GM21528 (cell line): ENCODE data around the gene EPHB1.
A peak's percentile ranks its signal among the peaks of the same experiment; 100 is the strongest.

ENCODE experiments used
- ATAC-seq: cut with Tn5 transposase; IDR thresholded peaks from one replicate; pipeline ENCODE4 v1.9.1; 2021; ENCODE audit warnings: mild to moderate bottlenecking, moderate library complexity; ENCODE audit not compliant: unreplicated experiment, low FRiP score

EPHB1 gene

DNA sequence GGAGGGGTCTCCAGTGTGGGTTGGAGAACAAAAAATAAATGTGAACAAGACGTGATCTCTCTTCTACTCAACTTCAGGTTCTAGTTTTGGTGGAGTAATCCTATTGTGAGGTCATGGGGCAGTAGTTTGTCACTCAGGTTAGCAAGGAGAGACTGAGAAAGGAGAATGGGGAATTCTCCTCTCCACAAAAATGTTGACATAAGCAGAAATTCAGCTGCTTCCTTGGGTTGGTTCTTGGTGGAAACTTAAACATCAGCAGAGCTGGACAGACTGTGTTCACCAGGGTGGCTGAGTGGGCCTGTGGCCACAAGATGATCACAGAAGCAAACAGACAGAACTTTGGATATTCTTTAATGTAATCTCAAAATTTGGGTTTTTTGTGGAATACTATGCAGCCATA lies 78.7 kb downstream of the EPHB1 start:
- no peak for ATAC-seq

DNA sequence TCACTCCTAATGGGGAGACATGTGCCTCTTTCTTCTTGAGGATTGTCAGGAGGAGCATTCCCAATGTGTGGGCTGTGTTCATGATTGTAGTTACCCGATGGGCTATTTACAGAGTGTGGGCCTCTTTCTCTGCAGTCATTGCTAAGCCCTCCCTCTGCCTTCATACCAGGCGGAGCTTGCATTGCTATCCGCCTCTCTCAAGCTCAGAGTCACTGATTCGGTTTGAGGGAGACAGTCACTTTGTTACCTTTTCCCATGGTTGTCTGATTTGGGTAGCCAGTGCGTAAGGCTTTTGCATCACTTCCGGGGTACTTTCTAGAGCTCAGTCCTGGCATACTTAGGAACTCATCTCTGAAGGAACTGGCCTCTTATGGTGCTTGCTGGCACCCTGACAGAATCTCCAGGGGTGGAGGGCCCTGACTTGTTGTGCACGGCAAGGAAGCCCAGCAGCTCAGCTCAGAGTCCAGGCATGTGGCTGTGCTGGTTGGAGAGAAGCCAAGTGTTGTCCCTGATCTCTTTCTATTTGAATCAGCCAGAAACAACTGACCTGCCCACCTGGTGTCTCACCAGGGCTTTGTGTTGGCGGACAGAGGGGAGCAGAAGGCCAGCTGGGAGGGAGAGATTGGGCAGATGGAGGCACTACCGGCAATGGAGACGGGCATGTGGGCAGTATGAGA lies 79.8 kb downstream of the EPHB1 start:
- ATAC-seq: no peak

DNA sequence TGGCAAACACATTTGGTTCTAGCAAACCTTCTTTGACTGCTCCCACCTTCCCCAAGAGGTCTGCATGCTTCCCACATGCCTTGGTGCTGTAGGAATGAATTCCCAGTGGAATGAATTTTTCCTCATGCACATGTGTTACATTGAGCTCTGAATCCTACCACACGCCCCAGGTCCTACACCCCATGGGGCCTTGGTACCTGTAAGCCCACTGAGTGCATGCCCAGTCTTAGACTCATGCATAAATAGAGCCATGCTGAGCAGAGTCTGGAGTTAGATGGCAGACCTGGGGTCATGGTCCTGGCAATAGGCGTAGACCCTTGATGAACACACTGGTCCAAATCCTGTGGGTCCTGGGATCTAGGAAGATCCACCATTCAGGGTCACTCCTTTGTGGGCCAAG lies 81.8 kb downstream of the EPHB1 start:
- ATAC-seq: no peak

DNA sequence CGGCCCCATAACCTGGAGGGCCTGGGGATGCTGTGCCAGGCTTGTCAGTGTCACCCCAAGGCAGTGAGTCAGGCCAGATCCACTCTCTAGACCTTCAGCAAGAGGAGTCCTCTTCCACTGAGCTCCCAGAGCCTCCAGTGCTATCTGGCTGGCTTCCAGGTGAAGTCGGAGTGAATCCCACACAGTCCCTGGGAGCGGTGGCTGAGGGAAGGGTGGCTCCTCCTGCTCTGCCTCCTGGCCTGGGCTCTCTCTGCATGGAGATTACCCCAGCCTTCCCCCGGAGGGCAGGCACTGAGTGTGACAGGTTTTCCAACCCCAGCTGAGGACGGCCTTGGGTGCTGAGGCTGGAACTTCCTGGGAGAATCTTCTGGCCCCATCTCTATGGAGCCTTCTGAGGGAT lies 82.7 kb downstream of the EPHB1 start:
- ATAC-seq: no peak

DNA sequence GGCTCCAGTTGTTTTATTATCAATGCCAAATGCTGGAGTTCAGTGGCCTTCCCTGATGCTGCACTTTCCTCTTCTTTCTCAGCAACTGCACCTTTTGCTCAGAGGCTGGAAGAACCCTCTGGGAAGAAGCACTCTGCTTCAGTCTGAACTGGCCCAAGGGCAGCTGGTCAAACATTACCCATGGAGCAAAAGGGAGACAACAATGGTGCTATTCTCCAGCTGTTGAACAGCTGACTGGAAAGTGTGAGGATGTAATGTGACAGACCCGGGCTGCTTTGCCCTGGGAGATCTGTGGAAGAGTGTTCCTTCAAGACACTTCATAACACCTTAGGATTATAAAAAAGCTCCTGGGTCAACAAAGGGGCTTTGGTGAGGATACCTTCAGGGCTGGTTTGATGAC lies 84.9 kb downstream of the EPHB1 start:
- ATAC-seq: no peak

DNA sequence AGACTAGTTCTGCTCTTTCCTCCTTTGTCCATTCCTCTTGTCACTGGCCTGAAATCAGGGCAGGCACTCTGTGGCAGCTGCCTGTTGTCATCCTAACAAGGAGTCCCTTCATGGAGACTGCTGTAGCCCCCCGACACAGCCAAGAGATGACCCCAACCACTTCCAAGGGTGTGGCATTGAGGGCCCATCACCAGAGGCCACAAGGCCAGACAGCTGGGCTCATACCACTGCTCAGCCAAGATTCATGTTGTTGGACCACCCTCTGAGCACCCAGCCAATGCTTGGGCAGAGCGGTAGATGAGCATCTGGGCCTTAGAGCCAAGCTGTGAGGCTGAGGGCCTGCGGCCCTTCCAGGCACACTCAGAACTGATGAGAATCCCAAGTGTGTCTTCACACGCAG lies 85.4 kb downstream of the EPHB1 start:
- no peak for ATAC-seq

DNA sequence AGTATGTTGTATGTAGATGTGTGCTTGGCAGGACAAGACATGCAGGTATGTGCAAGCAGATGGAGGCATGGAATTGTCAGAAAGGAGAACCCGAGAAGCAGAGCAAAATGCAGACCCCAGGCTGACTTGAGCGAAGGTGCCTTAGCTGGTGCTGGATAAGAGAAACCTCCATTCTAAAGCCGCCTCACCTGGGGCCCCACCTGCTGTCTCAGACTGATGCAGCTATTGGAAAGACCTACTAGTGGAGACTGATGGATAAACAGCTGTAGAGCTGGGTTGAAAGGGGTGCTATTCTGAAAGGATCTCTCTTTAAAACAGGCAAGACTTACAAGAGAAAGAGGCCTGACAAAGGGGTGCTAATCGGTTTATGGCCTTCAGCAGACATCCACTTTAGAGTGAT lies 86.2 kb downstream of the EPHB1 start:
- ATAC-seq: no peak

DNA sequence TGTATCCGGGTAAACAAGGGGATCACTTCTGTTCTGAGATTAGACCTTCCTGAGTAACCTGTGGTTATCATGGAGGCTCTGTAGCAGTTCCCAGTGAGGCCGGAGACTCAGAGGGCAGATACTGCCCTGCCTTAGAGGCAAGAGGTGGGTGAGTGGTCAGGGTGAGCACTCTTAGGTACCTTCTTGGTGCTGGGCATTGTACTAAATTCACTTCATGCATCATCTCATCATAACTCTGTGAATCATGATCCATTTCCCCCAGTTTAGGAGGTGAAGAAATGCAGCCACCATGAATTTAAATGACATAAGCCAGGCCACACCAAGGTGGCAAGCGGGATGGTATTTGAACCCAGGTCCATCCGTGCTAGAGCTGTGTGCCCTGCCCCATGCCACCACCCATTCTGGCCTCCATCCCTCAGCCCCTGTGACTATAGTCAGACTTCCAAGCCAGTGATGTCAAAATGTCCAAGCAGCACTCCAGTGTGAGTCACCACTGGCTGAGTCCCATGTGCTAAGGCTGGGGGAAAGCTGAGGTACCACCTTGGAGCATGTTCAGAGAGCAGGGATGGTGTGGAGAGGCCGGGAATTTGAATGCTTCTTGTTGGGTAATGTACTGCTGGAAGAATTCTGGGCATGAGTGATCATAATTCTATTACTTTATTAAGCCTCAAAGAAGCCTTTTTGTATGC lies 88.8 kb downstream of the EPHB1 start:
- ATAC-seq: no peak

DNA sequence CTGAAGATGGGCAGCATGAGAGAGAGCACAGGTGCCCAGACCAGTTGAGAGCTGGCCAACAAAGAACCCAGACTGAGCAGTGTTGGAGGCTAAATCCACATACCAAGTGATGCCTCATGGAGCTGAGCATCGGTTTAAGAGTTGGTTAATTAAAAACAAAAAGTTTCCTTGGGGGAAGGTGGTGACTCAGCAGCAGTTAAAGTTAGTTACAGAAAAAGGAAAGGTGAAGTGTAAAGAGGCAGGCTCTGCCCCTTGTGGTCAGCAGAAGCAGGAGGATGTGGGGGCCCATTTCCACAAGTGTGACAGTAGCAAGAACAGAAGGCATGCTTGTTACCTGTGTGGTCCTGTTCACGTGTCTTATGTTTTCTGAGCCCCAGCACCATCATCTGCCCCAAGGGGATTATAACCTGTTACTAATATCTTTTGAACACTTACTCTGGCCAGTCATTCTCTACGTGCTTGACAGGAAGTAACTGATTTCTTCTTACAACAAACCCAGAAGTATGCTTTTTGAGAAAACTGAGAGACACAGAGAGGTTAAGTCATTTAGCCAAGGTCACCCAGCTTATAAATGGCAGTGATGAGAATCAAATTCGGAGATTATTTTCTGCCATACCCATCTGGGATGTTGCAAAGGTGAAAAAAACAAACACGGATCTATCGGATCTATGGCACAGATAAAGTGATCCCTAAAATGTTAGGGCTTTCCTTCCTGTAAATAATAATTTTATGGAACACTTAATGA lies 91.0 kb downstream of the EPHB1 start:
- ATAC-seq: peak; percentile 95

DNA sequence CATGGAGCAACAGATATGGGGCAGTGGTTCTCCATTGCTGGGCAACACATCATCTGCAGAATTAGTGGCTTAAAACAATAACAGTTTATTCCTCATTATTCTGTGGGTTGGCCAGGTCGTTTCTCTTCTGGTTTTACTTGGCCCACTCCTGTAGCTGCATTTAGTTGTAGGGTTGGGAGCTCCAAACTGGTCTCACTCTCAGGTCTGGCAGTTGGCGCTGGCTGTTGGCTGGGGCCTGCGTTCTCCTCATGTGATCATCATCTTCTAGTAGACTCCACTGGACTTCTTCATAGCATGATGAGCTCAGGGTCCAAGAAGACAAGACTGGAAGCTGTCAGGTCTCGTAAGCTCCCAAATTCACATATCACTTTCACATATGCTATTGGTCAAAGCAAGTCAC lies 91.9 kb downstream of the EPHB1 start:
- ATAC-seq: no peak

DNA sequence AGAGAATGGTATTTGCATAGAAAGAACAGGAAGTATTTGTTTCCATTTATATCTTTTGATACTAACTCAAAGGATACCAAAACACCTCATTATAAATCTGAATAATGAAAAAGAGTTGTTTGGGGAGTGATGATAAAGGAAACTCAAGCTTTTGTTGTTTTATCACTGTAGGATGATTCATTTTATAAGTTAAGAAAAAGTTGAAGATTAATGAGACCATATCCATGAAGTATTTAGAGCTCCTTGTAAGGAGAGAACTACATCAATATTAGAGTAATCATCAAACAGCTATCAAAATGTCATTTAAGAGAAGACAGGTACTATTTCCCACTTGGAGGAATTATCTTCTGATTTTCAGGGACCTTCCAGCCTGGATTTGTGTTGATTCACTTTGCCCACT lies 92.5 kb downstream of the EPHB1 start:
- ATAC-seq: no peak

DNA sequence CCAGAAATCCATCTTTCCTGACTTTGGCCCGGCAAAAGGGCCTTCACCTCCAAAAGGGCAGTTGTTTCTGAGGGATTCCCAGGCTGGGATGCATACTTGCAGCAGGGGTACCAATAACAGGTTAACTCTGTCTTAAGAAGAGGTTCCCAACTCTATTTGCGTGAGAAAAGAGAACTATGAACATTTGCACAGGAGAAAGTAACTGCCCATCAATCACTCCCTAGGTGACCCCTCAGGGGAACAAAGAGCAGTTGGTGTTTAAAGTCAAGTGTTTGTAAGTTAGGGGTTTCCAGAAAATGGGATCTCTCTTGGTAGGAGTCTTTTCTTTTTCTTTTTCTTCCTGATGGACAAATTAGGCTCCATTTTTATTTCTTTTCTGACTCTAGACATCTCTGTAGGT lies 97.3 kb downstream of the EPHB1 start:
- no peak for ATAC-seq

DNA sequence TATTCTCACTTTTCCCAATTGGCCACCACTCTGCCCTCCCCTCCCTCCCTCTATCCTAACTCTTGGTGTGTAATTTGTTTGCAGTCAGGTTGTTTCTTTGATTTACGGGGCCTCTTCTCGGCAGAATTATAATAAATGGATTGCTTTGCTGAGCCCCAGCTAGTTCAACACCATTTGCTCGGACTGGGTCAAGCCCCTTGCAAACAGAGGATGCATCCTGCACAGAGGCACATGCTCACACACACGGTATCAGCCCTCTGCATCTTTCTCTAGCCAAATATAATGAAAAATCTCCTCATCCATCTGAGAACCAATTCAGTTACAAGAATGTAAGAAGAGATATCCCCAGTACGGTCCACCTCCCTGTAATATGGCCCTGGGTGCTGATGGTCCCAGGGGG lies 97.7 kb downstream of the EPHB1 start:
- no peak for ATAC-seq

DNA sequence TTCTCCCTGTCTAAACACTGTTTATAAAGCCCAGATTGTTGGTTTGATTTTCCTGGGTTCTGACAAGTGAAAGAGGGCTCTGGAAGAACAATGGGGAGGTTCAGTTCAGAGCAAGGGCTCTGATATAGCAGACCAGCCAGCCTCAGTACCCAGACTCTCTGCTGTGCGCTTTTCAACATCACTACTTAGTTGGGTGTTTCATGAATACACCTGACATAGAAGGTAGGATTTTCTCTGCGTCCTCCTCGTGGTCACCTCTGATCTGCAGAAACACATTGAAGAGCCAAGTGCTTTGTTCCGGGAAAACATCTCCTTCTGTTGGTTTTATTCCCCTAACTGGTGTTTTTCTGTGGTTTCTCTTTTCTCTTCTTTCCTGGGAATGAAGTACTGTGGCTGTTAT lies 99.5 kb downstream of the EPHB1 start:
- no peak for ATAC-seq

DNA sequence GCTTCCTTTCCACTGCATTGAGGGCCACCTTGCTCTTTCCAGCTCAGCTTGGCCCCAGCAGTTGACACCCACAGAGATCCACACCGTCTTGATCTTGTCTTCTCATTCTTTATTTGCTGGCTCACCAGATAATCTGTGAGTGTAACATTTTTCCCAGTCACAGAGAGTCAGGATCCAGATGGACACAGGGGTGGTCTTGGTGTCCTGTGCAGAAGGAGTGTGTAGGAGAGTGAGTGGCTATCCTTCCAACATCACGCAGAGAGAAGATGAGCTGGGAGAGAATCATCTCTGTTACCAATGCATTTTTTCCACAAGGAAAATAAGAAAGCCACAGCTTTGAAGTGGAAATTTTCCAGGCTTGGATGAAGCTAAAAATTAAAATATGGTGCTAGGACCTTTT lies 100.1 kb downstream of the EPHB1 start:
- ATAC-seq: no peak

DNA sequence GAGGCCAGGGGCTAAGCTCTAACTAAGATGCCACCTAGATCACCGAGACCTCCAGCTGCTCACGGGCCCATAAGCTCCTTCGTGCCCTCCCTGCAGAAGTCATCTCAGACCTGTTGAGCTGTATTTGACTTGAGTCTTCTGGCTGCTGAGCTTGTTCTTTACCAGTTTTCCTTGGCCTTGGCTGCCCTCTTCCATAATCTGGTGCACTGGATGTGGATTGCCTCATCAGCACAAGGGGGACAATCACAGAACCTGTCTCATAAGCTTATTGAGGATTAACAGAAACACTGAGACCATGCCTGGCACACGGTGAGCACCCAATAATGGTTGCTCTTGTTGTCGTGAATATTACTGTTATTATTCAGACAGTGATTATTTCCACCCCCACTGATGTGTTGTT lies 101.1 kb downstream of the EPHB1 start:
- no peak for ATAC-seq

DNA sequence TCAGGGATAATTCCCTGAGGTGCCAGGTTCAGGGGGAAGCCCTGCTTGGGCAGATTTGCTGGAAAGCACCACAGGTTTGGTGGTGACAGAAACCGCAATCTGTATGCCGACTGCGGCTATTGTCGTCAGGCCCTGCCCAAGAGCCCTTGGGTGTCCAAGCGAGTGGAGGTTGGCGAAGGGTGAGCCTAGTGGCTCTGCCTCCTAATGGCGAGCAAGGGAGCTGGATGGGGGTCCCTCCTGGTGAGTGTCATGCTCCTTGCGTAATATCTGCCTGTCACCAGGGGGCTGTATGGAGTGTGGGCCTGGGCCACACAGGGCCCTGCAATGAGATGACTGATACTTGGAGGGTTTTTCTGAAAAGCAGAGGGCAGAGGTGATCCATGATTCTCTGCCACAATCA lies 101.6 kb downstream of the EPHB1 start:
- no peak for ATAC-seq

DNA sequence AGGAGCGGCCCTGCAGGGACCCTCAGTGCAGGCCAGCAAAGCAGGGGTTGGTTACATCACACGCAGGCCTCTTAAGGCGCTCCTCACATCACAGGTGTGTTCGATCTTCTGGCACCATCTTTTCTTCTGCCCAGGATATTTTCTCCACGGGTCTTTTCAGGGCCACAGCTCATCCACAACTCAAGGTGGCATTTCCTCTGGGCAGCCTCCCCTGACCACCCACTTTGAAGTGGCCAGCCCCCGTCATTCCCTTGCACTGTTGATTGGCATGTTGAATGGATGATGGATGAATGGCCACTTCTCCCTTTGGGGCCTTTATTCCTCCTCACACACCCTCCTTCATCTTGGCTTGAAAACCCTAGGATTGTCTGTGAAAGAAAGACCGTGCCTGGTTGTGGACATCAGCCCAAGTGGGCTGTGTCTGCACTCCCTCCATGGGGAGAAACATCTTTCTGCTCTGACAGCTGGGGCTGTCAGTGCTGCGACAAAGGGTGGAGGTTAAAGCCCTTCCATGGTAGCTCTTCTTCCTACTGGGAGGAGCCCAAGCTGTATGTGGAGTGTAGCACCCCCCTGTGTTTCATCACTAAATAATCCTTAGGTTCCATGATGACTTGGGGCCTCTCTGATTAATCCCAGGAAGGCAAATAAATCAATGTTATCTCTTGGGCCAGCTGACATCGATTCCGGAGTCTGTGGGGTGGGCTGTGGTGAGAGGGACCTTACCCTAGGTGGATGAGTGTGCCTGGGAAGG lies 102.5 kb downstream of the EPHB1 start:
- ATAC-seq: no peak

DNA sequence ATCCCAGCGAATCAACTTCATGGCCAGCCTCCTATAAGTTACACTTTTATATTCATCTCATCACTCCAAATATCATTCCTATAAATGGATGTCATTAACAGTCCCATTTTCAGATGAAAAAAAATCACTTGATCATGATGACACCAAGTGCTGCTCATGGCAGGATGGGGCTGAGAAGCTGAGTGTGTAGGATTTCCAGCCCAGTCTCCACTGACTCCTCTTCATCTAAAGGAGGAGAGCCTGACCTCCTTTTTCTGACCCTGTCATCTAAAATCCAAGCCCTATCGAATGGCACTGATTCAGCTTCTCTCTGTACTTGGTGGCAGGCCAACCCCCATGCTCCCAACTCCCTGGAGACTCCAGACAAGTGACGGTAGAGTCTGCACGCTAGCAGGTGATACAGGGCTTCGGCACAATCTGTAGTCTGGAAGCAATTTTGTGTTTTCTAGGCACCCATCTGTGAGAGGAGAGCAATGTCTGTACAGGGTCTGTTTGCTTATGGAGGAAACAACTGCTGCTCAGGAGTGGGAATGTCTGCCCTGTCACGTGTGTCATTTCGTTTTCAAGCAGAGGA lies 103.2 kb downstream of the EPHB1 start:
- no peak for ATAC-seq

DNA sequence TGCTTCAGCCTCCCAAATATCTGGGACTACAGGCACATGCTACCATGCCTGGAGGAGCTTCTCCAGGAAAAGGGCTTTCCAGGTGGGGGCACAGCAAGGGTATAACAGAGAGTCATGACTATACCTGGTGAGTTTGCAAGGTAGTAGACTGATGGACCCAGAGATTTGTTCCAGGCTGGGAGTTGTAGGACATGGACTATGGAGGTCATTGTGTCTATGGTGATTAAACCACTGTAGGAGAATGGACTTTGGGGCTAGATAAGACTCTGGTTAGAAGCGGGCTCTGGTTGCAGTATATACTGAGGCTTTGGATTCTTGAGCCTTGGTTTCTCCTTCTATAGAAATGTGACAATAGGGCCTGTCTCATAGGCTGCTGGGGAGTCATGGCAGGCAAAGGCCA lies 104.7 kb downstream of the EPHB1 start:
- ATAC-seq: no peak

DNA sequence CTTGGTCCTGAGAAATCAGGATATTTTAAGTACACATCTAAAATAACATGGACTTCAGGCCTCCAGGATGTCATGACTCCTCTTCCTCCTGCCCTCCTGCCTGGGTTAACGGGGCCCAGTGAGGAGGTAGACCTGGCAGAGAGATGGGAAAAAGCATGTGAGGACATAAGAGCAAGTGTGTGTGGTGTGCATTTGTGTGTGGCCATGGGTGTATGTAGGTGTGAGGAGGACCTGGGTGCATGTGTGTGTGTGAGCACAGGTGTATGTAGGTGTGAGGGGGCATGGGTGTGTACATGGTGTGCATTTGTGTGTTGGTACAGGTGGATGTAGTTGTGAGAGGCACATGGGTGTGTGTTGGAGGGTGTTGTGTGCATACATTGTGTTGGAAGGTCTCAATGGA lies 105.4 kb downstream of the EPHB1 start:
- ATAC-seq: no peak
